VCaP (cell line): Measurements from ENCODE around the gene CD274.
A peak's percentile ranks its signal among the peaks of the same experiment; 100 is the strongest.

Source experiments
- H3K27ac ChIP-seq: fragments of 450-650 bp; 2 replicates; pipeline ENCODE4 v1.5.1; 2017
- TF ChIP-seq, protein P1 (sequence below): fragments of 450-650 bp; conservative IDR thresholded peaks from 2 replicates; pipeline ENCODE4 v1.5.1; 2017; ENCODE audit warnings: mild to moderate bottlenecking, moderate library complexity

The CD274 gene

DNA sequence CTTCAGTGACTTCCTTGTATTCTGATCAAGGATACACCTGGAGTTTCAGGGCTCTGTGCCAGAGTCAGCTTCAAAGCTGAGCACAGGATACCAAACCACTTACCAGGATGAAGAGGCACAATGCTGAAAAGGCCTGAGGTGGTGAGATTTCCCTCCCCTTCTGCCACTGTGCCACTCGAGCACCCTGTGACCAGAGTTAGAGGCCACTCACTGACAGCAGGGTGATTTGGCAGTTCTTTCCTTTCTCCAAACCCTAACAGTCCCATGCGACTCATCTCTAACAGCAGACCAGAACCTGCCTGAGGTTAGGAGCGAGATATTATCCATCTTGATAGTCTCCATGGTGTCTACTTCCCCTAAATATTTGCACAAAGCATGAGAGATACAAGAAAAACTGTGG, 14.4 kb upstream of the CD274 start:
- peak overlapping the region; percentile 90; the same call in 1 of the 2 replicates for H3K27ac ChIP-seq
- TF ChIP-seq, protein P1, sequence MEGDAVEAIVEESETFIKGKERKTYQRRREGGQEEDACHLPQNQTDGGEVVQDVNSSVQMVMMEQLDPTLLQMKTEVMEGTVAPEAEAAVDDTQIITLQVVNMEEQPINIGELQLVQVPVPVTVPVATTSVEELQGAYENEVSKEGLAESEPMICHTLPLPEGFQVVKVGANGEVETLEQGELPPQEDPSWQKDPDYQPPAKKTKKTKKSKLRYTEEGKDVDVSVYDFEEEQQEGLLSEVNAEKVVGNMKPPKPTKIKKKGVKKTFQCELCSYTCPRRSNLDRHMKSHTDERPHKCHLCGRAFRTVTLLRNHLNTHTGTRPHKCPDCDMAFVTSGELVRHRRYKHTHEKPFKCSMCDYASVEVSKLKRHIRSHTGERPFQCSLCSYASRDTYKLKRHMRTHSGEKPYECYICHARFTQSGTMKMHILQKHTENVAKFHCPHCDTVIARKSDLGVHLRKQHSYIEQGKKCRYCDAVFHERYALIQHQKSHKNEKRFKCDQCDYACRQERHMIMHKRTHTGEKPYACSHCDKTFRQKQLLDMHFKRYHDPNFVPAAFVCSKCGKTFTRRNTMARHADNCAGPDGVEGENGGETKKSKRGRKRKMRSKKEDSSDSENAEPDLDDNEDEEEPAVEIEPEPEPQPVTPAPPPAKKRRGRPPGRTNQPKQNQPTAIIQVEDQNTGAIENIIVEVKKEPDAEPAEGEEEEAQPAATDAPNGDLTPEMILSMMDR, result no peak

DNA sequence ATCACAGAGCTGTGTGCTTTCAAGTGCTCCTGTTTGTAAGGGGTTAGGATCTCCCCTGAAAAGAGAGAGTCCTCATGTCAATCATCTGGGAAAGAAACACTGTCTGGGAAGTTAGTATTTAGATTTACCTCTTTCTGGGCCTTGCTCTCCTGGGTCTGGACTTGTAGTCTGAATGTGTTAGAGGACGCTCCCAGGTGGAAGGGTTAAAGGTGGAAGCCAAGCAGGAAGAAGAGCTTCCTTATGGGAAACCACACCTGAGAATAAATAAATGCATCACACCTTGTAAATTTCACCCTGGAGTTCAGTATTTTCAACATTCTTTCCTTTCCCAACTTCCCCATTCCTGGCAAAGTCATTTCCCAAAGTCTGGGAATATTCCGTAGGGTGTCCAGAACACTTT, 13.9 kb upstream of the CD274 start:
- TF ChIP-seq, protein P1, result no peak
- H3K27ac ChIP-seq, result peak overlapping the region; percentile 90

DNA sequence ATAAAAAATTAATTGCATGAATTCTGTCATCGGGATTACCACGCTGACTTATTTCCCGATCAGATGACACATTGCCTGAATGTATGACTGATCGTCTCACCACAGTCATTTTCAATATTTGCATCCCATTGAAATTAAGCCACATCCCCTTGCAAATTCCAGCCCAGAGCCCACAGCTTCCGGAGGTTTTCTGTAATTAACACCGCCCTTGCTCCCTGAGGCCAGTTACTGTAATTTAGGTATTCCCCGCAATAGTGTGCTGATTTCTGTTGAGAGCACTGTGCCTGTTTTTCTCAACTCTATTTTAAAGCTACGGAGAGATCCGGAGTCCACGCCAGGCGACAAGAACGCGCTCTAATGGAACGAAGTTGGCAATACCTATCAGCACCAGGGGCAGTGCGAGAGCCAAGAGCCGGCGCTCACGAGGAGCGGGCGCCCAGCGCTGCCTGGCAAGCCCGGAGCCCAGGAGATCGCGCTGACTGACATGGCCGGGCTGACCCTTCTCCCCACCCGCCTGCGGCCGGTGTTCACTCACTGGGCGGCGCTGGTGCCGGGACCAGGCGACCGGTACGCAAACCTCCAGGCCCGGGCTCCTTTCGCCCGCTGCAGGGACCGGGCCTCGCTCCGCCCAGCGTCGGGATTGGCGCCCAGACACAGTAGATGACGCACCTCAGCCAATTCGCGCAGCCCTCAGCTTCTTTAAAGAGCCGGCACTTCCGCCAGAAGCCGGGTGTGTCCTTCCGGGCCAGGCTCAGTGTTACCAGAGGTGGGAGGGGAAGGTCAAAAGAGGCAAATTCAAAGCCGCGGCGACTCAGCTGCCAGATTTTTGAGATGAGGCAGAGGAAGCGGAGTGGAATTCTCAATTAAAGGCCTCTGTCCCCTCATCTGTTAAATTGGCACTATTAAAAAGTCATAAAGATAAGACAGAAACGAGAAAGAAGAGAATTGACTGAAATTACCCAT, 12.8 kb upstream of the CD274 start, which contains the start of gene PLGRKT:
TSS of gene PLGRKT (minus strand) at position 672 of the 963 bp plus-strand sequence. CDS start 5,948 bp downstream, outside the sequence.
- TF ChIP-seq, protein P1, result peak; percentile 42
- H3K27ac ChIP-seq, result peak within 1 kb of the TSS; percentile 90

DNA sequence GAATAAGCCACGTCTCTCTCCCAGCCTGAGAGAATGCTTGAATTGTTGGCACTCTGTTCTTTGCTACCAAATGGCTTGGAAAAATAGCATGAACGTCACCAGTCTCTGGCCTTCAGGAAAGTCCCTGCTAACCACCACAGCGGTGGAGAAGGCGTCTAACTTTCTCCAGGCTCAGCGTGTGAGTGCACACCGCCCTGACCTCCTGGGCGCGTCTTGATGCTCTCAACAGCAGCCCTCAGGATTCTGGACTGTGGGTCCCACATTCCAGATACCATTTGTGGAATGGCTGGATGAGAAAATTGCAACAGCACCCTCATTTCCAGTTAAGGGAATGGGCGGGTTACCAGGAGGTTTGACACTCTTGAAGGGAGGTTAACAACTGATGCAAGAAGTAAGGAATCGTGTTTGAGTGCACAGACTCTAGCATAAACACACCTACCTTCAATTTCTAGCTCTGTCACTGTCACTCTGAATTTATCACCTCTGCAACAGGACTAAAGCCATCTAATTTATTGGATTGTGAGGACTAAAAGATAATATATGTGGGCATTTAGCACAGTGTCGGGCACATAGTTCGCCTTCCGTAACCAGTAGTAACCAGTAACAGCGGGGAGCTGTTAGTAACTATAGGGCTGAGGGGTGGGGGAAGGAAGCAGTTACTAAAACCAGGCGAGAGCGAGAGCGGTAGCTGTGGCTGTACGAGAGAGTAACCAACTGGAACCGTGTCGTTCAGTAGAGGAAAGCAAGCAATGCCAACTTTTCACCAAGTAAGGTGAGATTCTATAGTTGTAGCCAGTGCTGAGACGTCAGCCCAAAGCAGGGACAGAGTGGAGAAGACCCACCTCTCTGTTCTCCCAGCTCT, 11.8 kb upstream of the CD274 start:
- TF ChIP-seq, protein P1, result no peak
- peak overlapping the region; percentile 90 for H3K27ac ChIP-seq

DNA sequence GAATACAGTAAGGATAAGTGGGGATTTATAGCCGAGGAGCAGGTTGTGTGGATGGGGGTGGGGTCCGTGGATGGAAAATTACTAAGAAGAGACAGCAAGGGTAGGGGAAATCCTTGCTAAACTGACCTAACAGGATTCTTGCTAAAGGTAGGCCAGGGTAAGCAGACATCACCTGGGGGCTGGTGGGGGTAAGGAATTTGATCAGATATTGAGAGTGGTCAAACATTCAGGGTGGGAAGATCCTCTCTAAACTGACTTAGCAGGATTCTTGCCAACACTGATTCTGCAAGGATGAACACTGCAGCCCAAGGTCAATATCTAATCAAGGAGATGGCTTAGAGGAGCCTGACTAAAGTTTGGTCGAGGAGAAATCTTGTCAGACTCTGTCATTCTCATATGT, 9.9 kb upstream of the CD274 start:
- TF ChIP-seq, protein P1, result no peak
- no peak overlapping the region for H3K27ac ChIP-seq

DNA sequence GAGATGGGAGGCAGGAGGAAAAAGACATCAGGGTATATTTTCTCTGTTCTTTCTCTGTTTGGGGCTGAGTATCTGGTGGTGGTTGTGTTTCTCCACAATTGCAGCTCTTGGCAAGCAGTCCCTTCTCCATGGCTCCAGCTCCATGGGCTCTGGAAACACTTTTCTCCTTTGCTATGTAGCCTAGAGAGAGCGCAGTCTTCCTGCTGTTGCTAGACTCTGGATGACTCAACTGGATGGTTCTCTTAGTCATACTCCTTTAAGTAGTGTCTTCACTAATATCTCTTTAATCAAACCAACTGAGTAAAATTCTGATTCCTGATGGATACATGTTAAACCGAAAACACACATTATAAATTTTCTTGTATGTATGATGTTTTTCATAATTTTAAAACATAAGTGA, 9.3 kb upstream of the CD274 start:
- no peak overlapping the region for H3K27ac ChIP-seq
- TF ChIP-seq, protein P1, result no peak
